Activated gamma-delta T cell (primary cell): ENCODE results near the gene ALOXE3.

Experiments used
- DNase-seq: peaks from one replicate; lab custom pipeline; 2025; lab: John Stamatoyannopoulos, UW

The ALOXE3 gene

GRCh38 chr17:8048236-8048635, 70.1 kb downstream of the ALOXE3 start:
- DNase-seq = no peak

DNA sequence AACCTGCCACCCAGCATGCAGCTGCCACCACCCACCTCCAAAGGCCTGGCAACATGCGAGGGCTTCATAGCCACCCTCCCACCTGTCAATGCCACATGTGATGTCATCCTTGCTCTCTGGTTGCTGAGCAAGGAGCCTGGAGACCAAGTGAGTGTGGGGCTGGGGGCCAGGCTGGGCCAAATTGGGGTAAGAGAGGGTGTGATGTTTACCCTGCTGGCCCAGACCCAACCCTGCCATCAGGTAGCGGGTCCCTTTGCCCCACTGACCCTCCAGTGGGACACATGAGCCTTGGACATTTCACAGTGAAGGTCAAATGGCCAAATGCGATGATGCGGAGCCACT, 70.6 kb downstream of the ALOXE3 start:
- no peak for DNase-seq

GRCh38 chr17:8046929-8047768, 71.2 kb downstream of the ALOXE3 start:
- no peak for DNase-seq

GRCh38 chr17:8046306-8046928, 71.9 kb downstream of the ALOXE3 start:
- DNase-seq = no peak
